NCI-H82 (cell line): ENCODE measurements around the gene MYRF.

Experiments
- DNase-seq: peaks from one replicate; lab custom pipeline; 2025; lab: John Stamatoyannopoulos, UW

MYRF gene

GRCh38 chr11:61752117-61752924 is at the start of gene MYRF:
TSS of gene MYRF (plus strand) at chr11:61752636. CDS start at chr11:61752745, 109 bp downstream.
- DNase-seq, result peak; percentile 57

- no peak for DNase-seq
These were observed 49.6 kb upstream of the MYRF start for GRCh38 chr11:61702701-61703312.

- DNase-seq, result no peak
These were observed 47.6 kb upstream of the MYRF start for GRCh38 chr11:61704838-61705237.

- no peak for DNase-seq
These were observed 45.7 kb upstream of the MYRF start for GRCh38 chr11:61706452-61707400.

GRCh38 chr11:61707574-61707973 is 44.9 kb upstream of the MYRF start:
- no peak for DNase-seq

- DNase-seq, result no peak
These were observed 43.3 kb upstream of the MYRF start for GRCh38 chr11:61709110-61709509.

GRCh38 chr11:61709572-61709971 is 42.9 kb upstream of the MYRF start:
- DNase-seq, result no peak

GRCh38 chr11:61710019-61710418 is 42.4 kb upstream of the MYRF start:
- DNase-seq, result peak; percentile 23

- no peak for DNase-seq
These were observed 41.4 kb upstream of the MYRF start for GRCh38 chr11:61711037-61711436.

- DNase-seq, result peak; percentile 88
These were observed 40.9 kb upstream of the MYRF start for GRCh38 chr11:61711498-61711897.

GRCh38 chr11:61712314-61712713 is 40.1 kb upstream of the MYRF start:
- no peak for DNase-seq

GRCh38 chr11:61712846-61713245 is 39.6 kb upstream of the MYRF start:
- no peak for DNase-seq

- DNase-seq, result no peak
These were observed 39.0 kb upstream of the MYRF start for GRCh38 chr11:61713464-61713863.

- no peak for DNase-seq
These were observed 38.5 kb upstream of the MYRF start for GRCh38 chr11:61713906-61714305.

GRCh38 chr11:61714316-61714715 is 38.1 kb upstream of the MYRF start:
- no peak for DNase-seq

GRCh38 chr11:61714916-61715315 is 37.5 kb upstream of the MYRF start:
- DNase-seq, result no peak

- DNase-seq, result no peak
These were observed 36.6 kb upstream of the MYRF start for GRCh38 chr11:61715867-61716266.

GRCh38 chr11:61716478-61717285 is 35.8 kb upstream of the MYRF start:
- DNase-seq, result no peak

- no peak for DNase-seq
These were observed 35.0 kb upstream of the MYRF start for GRCh38 chr11:61717286-61718033.

- no peak for DNase-seq
These were observed 34.3 kb upstream of the MYRF start for GRCh38 chr11:61718046-61718531.
